Activated B cell treated with CpG ODN at 0.5 μM for 24 hours (primary cell): ENCODE measurements around the gene KRT7. TPM values are rescaled to one million over a fixed set of nuclear protein-coding genes. Genes with fewer than 3 reads are reported as not detected.
"Not testable (repeated sequence)": the region's sequence is repeated elsewhere in the genome, so short reads cannot be mapped to it uniquely, and the experiment has no call there.

ENCODE experiments used
- ATAC-seq: fragments of 200-7000 bp; cut with Tn5 transposase; one replicate; pipeline ENCODE4 v1.10.0; 2021; ENCODE audit warnings: low read depth, mild to moderate bottlenecking, moderate library complexity
- CTCF ChIA-PET: fragments of 350-600 bp; sonication (Branson Sonifier 250); formaldehyde crosslinking; loops from one replicate; lab custom pipeline; 2021; ENCODE audit warnings: antibody characterized with exemption; lab: Charles Lee
- POLR2A ChIA-PET: fragments of 350-600 bp; sonication (Branson Sonifier 250); formaldehyde crosslinking; loops from one replicate; lab custom pipeline; 2021; ENCODE audit warnings: antibody characterized with exemption; lab: Charles Lee
- DNase-seq: peaks from one replicate; pipeline ENCODE4 v3.0.0; 2022
- H3K27ac Mint-ChIP-seq: one replicate; pipeline ENCODE4 v1.8.0; 2020; ENCODE audit warnings: mixed read lengths
- H3K27me3 Mint-ChIP-seq: one replicate; pipeline ENCODE4 v1.8.0; 2021; ENCODE audit warnings: mixed read lengths
- H3K36me3 Mint-ChIP-seq: one replicate; pipeline ENCODE4 v1.8.0; 2021; ENCODE audit warnings: low read depth, mixed read lengths
- H3K4me1 Mint-ChIP-seq: one replicate; pipeline ENCODE4 v1.8.0; 2021; ENCODE audit warnings: mixed read lengths
- H3K4me3 Mint-ChIP-seq: one replicate; pipeline ENCODE4 v1.8.0; 2020; ENCODE audit warnings: mild to moderate bottlenecking, mixed read lengths
- H3K9me3 Mint-ChIP-seq: one replicate; pipeline ENCODE4 v1.8.0; 2020; ENCODE audit warnings: mixed read lengths
- CTCF ChIP-seq: fragments of 200-600 bp; IDR thresholded peaks from one replicate; pipeline ENCODE4 v1.8.0; 2022; ENCODE audit warnings: antibody characterized with exemption, mild to moderate bottlenecking
- intact Hi-C: fragments of 100-400 bp; cut with micrococcal nuclease; formaldehyde crosslinking; loops from one replicate; pipeline ENCODE4 v1.15.1; 2024
- total RNA-seq: library from RNA; stranded (reverse); gene quantifications from 2 replicates; pipeline ENCODE4 v1.2.3, GENCODE V29; 2022

Gene KRT7
- total RNA-seq, 1 donor from 2014 or later: 1.1 TPM

- Mint-ChIP-seq H3K27me3 (peaks cover 52% of the 10 kb centered on the region), H3K9me3 (no peaks in the 10 kb centered on the region), H3K4me3 (no peak overlapping the region), H3K27ac (no peak overlapping the region), H3K4me1 (no peaks in the 10 kb centered on the region), H3K36me3 (no peaks in the 10 kb centered on the region)
- no peak for ATAC-seq
- no peak for DNase-seq
- no peak for TF ChIP-seq CTCF
- ChIA-PET POLR2A (no interaction called here), CTCF (no interaction called here)
- intact Hi-C loops: no loop called here
Observed at GRCh38 chr12:52256584-52256935, 23.5 kb downstream of the KRT7 start.

DNA sequence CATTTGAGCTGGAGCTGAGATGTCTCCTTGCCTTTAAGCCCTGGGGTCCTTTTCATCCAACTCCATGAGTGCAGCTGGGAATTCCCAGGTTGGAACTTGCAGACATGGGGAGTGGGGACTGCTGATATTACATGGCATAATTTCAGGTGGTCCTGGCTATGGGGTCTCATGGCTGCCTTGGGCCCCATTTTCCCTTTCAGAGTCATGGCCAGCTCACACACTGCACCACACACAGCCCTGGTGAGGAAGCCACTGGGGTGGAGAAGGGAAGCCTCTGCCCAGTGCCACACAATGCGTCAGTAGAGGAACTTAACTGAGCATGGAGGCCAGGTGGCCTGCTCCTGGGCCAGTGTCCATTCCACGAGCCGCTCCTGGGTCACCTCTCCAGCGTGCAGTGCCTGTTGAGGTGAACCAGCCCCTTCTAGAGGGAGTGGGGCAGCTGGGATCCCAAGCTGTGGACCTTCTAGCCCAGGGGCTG lies 24.1 kb downstream of the KRT7 start:
- Mint-ChIP-seq H3K4me3 (no peak overlapping the region), H3K9me3 (no peaks in the 10 kb centered on the region), H3K27me3 (peaks cover 51% of the 10 kb centered on the region), H3K4me1 (no peaks in the 10 kb centered on the region), H3K36me3 (no peaks in the 10 kb centered on the region), H3K27ac (no peak overlapping the region)
- POLR2A ChIA-PET: no interaction called here
- CTCF ChIA-PET: no interaction called here
- intact Hi-C loops: no loop called here
- no peak for ATAC-seq
- no peak for DNase-seq
- TF ChIP-seq CTCF: no peak

GRCh38 chr12:52257922-52258321 lies 24.9 kb downstream of the KRT7 start:
- H3K4me1 Mint-ChIP-seq, H3K9me3 Mint-ChIP-seq, H3K4me3 Mint-ChIP-seq, POLR2A ChIA-PET, ATAC-seq, H3K36me3 Mint-ChIP-seq, intact Hi-C loops, CTCF ChIA-PET, H3K27ac Mint-ChIP-seq, DNase-seq: not testable (repeated sequence)
- peaks cover 52% of the 10 kb centered on the region for H3K27me3 Mint-ChIP-seq

DNA sequence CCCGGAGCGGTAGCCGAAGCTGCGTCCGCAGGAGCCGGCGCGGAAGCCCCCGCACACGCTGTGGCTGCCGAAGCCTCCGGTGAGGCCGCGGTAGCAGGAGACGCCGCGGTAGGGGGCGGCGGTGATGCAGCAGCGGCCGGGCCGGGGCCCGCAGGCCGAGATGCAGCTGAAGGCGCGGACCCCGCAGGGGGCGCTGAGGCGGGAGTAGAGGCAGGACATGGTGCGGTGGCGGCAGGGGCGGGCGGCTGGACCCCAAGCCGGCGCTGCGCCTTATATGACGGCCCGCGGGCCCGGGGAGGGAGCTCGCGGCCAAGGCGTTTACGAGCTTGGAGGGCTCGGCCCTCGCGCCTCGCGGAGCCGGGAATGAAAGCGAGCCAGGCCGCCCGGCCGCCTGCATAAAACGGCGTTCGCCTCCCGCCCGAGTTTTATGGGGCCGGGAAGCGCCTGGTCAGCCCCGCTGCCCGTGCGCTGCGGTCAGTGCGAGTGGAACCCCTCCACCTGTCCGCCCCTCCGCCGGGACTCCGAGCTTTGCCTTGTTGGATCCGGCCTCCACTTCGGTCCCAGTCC lies 25.4 kb downstream of the KRT7 start:
- Mint-ChIP-seq H3K27me3 (peaks cover 50% of the 10 kb centered on the region), H3K9me3 (no peaks in the 10 kb centered on the region), H3K27ac (no peak overlapping the region), H3K4me1 (no peaks in the 10 kb centered on the region), H3K4me3 (no peak overlapping the region), H3K36me3 (no peaks in the 10 kb centered on the region)
- no peak for TF ChIP-seq CTCF
- ChIA-PET POLR2A (no interaction called here), CTCF (no interaction called here)
- intact Hi-C loops: no loop called here
- no peak for ATAC-seq
- no peak for DNase-seq

GRCh38 chr12:52259657-52260243 lies 26.7 kb downstream of the KRT7 start:
- ChIA-PET CTCF (no interaction called here), POLR2A (no interaction called here)
- DNase-seq (no peak), ATAC-seq (no peak)
- TF ChIP-seq CTCF: no peak
- no peaks in the 10 kb centered on the region for H3K9me3 Mint-ChIP-seq
- H3K4me3 Mint-ChIP-seq: no peak overlapping the region
- H3K4me1 Mint-ChIP-seq: no peaks in the 10 kb centered on the region
- intact Hi-C loops: no loop called here
- H3K27ac Mint-ChIP-seq: no peak overlapping the region
- no peaks in the 10 kb centered on the region for H3K36me3 Mint-ChIP-seq
- H3K27me3 Mint-ChIP-seq: peaks cover 47% of the 10 kb centered on the region
